Pancreas (tissue), 10 donors: ENCODE results near the gene GRM7. TPM values are rescaled to one million over a fixed set of nuclear protein-coding genes. Genes with fewer than 3 reads are reported as not detected.
A peak's percentile ranks its signal among the peaks of the same experiment; 100 is the strongest.

ENCODE experiments used
- ATAC-seq, 4 donors: fragments of 200-7000 bp; cut with Tn5 transposase; one replicate each; pipeline versions ENCODE4 v1.8.0 to v1.9.1; 2020; ENCODE audit warnings: mild to moderate bottlenecking in 4 of 4, moderate library complexity in 4 of 4
- DNase-seq, 6 donors: peaks; one replicate each; pipeline ENCODE4 v3.0.0-alpha.2; 2020
- FAIRE-seq: peaks from 2 replicates; lab custom pipeline; 2012; peaks lifted over from hg19 to GRCh38; lab: Jason Lieb, UNC
- H3K27ac ChIP-seq, 4 donors: fragments of 200-600 bp; sonication (generic); 1 replicate in 3 of 4; 2 replicates in 1 of 4; pipeline versions ENCODE4 v1.5.0 to v1.8.0; 2020
- H3K27me3 ChIP-seq, 4 donors: fragments of 200-600 bp; one replicate each; pipeline ENCODE4 v1.8.0; 2021
- H3K36me3 ChIP-seq, 3 donors: fragments of 200-600 bp; sonication (generic) in 1 of 3; one replicate each; pipeline versions ENCODE4 v1.5.0 to v1.8.0; 2020 to 2021
- H3K4me1 ChIP-seq, 3 donors: fragments of 200-600 bp; one replicate each; pipeline ENCODE4 v1.8.0; 2021
- H3K4me3 ChIP-seq, 4 donors: fragments of 200-600 bp; sonication (generic) in 2 of 4; one replicate each; pipeline versions ENCODE4 v1.5.0 to v1.8.0; 2020 to 2021
- H3K9me3 ChIP-seq, 4 donors: fragments of 200-600 bp; one replicate each; pipeline ENCODE4 v1.8.0; 2021
- WGBS, 2 donors: extraction: QIAGEN DNeasy Blood & Tissue Kit; methylation state at CpG; one replicate each; pipeline ENCODE4 v1.1.7; 2013; 5-methylcytosine and 5-hydroxymethylcytosine counted together
- intact Hi-C, 3 donors: fragments of 100-400 bp; cut with DNase I; formaldehyde crosslinking; loops; one replicate each; pipeline versions ENCODE4 v1.11.1 to v1.14.2; 2022
- polyA plus RNA-seq, 2 donors: library from polyadenylated mRNA; stranded (reverse); fragments of 200-250 nt; gene quantifications; one replicate each; pipeline ENCODE4 v1.2.3, GENCODE V29; 2013
- total RNA-seq, 6 donors: library from RNA; stranded (reverse); fragmentation: NEBNext Ultra II Directional in 4 of 6; extraction: Animal tissue kit (Norgen Biotek cat#: 25700) in 4 of 6; gene quantifications; one replicate each; pipeline versions ENCODE4 v1.2.1 to v1.2.4, GENCODE V29; 2021 to 2023
- TF ChIP-seq, protein P1 (sequence below), 4 donors: fragments of 200-600 bp; sonication (generic) in 3 of 4; IDR thresholded peaks; one replicate each; pipeline versions ENCODE4 v1.5.0 to v1.8.0; 2021; ENCODE audit warnings: antibody characterized with exemption in 4 of 4
- donor health status: healthy with polysubstance abuse.
- donor health status: DM: no; HTN: no; CAD: no; lungs with moderate emphysema.
- donor health status: DM: no; HTN: no; CAD: no.
- donor health status: control.
- donor health status: control.
- donor health status: Bipolar disorder and iron deficiency.
- donor health status: DM: yes; HTN: yes; CAD: no.
- donor health status: DM: no; HTN: no; CAD: no.
- donor health status: DM: no; HTN: no; CAD: no.
- donor health status: DM: yes; HTN: yes; CAD: no.

The GRM7 gene
- total and polyA plus RNA-seq, 8 donors, result 0.03 to 0.28 (median 0.18) TPM; not detected in 4

DNA sequence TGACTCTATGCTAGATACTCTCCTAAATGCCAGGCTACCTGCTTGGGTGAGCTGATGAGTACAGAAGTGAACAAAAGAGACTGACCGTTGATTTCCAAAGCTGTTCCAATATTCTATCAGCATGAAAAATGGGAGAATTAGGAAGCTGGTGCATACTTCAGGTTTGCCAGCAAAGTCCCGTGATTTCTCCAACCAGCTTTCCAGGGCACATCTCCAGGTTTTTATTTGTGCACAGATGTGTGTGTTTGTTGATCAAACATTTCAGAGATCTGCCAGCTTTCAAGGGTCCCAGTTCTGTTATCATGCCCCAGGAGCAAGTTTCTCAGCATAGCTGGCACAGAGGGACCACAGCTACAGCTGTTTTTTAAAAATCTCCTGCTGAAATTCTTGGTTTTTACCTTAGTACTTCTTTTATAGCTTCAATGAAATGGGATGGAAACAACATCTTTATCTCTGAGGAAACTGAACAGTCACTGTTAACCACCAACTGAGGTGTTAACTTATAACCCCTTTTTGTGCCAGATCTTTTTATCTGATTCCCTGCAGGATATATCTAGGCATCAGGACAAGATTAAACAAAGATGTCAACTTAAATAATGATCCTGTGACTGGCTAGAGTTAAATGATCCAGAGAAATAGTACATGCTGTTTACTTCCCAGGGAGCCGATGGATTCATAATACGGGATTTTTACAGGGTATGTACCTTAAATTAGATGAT lies 380.8 kb downstream of the GRM7 start:
- Histone ChIP-seq H3K27me3 (no peaks in the 10 kb centered on the region), H3K27ac (no peak overlapping the region), H3K4me3 (no peak overlapping the region), H3K36me3 (no peaks in the 10 kb centered on the region), H3K4me1 (peaks cover 0 to 10% (median 6%) of the 10 kb centered on the region in 3 donors), H3K9me3 (no peaks in the 10 kb centered on the region)
- no peak for FAIRE-seq
- peak in 3 of 6 donors; percentile 4 to 31 (median 22) for DNase-seq
- ATAC-seq, result peak in 3 of 4 donors; percentile 37 to 81 (median 80)
- intact Hi-C loops, result no loop called here
- TF ChIP-seq, protein P1, sequence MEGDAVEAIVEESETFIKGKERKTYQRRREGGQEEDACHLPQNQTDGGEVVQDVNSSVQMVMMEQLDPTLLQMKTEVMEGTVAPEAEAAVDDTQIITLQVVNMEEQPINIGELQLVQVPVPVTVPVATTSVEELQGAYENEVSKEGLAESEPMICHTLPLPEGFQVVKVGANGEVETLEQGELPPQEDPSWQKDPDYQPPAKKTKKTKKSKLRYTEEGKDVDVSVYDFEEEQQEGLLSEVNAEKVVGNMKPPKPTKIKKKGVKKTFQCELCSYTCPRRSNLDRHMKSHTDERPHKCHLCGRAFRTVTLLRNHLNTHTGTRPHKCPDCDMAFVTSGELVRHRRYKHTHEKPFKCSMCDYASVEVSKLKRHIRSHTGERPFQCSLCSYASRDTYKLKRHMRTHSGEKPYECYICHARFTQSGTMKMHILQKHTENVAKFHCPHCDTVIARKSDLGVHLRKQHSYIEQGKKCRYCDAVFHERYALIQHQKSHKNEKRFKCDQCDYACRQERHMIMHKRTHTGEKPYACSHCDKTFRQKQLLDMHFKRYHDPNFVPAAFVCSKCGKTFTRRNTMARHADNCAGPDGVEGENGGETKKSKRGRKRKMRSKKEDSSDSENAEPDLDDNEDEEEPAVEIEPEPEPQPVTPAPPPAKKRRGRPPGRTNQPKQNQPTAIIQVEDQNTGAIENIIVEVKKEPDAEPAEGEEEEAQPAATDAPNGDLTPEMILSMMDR (IDR thresholded peaks at IDR 0.05), result no peak
- WGBS, 2 donors, result 8 to 14% methylated on average over 4 of the region's 4 CpGs

- Histone ChIP-seq H3K4me1 (peaks cover 0 to 10% (median 6%) of the 10 kb centered on the region in 3 donors), H3K27me3 (no peaks in the 10 kb centered on the region), H3K9me3 (no peaks in the 10 kb centered on the region), H3K36me3 (no peaks in the 10 kb centered on the region), H3K27ac (no peak overlapping the region), H3K4me3 (no peak overlapping the region)
- no peak for ATAC-seq
- no peak for DNase-seq
- TF ChIP-seq, protein P1 (IDR thresholded peaks at IDR 0.05), result no peak
- FAIRE-seq, result no peak
- intact Hi-C loops, result no loop called here
Measured at GRCh38 chr3:7242303-7242635, 381.4 kb downstream of the GRM7 start.

GRCh38 chr3:7249493-7250076 lies 388.7 kb downstream of the GRM7 start:
- no peak for FAIRE-seq
- no peaks in the 10 kb centered on the region for H3K27me3 ChIP-seq

GRCh38 chr3:7254251-7254650 lies 393.3 kb downstream of the GRM7 start:
- TF ChIP-seq, protein P1 (IDR thresholded peaks at IDR 0.05), result no peak
- no peak for FAIRE-seq
- 76 to 78% methylated on average over 2 of the region's 2 CpGs for WGBS, 2 donors
- Histone ChIP-seq H3K36me3 (no peaks in the 10 kb centered on the region), H3K27me3 (no peaks in the 10 kb centered on the region), H3K4me3 (no peak overlapping the region), H3K27ac (no peak overlapping the region), H3K4me1 (no peaks in the 10 kb centered on the region), H3K9me3 (no peaks in the 10 kb centered on the region)
- intact Hi-C loops, result no loop called here
- no peak for ATAC-seq
- DNase-seq, result no peak

More at GRCh38 chr3:7249493-7250076, 388.7 kb downstream of the GRM7 start:
- no peaks in the 10 kb centered on the region for H3K9me3 ChIP-seq
- intact Hi-C loops, result no loop called here
- TF ChIP-seq, protein P1 (IDR thresholded peaks at IDR 0.05), result no peak
- WGBS, 2 donors, result 84 to 93% methylated on average over 5 of the region's 5 CpGs
- no peak for ATAC-seq
- H3K4me3 ChIP-seq, result no peak overlapping the region
- no peak for DNase-seq
- no peaks in the 10 kb centered on the region for H3K4me1 ChIP-seq
- no peaks in the 10 kb centered on the region for H3K36me3 ChIP-seq
- H3K27ac ChIP-seq, result no peak overlapping the region

GRCh38 chr3:7260975-7261374 lies 400.1 kb downstream of the GRM7 start:
- Histone ChIP-seq H3K4me3 (no peak overlapping the region), H3K27ac (no peak overlapping the region), H3K9me3 (no peaks in the 10 kb centered on the region), H3K36me3 (no peaks in the 10 kb centered on the region), H3K27me3 (no peaks in the 10 kb centered on the region), H3K4me1 (no peaks in the 10 kb centered on the region)
- FAIRE-seq, result no peak
- WGBS, 2 donors, result 73 to 77% methylated on average over 1 of the region's 1 CpG
- no peak for ATAC-seq
- no peak for DNase-seq
- TF ChIP-seq, protein P1 (IDR thresholded peaks at IDR 0.05), result no peak
- intact Hi-C loops, result no loop called here
